H1 (cell line): ENCODE results near the gene PPP2R5B. TPM values are rescaled to one million over a fixed set of nuclear protein-coding genes. Genes with fewer than 3 reads are reported as not detected.
A peak's percentile ranks its signal among the peaks of the same experiment; 100 is the strongest.

Source experiments
- CEBPB ChIP-seq: IDR thresholded peaks from 2 replicates; pipeline ENCODE4 v1.6.1; 2012; ENCODE audit warnings: low read depth, low read length
- CHD7 ChIP-seq: fragments of 300-600 bp; sonication (generic); IDR thresholded peaks from 2 replicates; pipeline ENCODE4 v1.7.1; 2012; ENCODE audit warnings: low read length, moderate library complexity, mild to moderate bottlenecking, inconsistent platforms; ENCODE audit not compliant: insufficient replicate concordance
- KDM5A ChIP-seq: fragments of 200-600 bp; IDR thresholded peaks from 2 replicates; pipeline ENCODE4 v1.7.1; 2012; ENCODE audit warnings: mild to moderate bottlenecking, low read length, inconsistent platforms, mixed read lengths
- MAX ChIP-seq: IDR thresholded peaks from 2 replicates; pipeline ENCODE4 v1.6.1; 2012; ENCODE audit warnings: inconsistent platforms
- POLR2A ChIP-seq, 2 experiments: IDR thresholded peaks; 1 replicate in 1 of 2; 2 replicates in 1 of 2; pipeline ENCODE4 v1.6.1; 2011; ENCODE audit warnings: low read depth in 2 of 2, low read length in 2 of 2, mild to moderate bottlenecking in 2 of 2; ENCODE audit errors: control extremely low read depth in 1 of 2
- RAD21 ChIP-seq, 2 experiments: IDR thresholded peaks in 1 of 2; conservative IDR thresholded peaks in 1 of 2; 2 replicates each; pipeline ENCODE4 v1.6.1; 2011; ENCODE audit warnings: low read depth in 2 of 2, low read length in 2 of 2, improper control_type of control experiment in 1 of 2, inconsistent platforms in 1 of 2, mild to moderate bottlenecking in 1 of 2, moderate library complexity in 1 of 2
- polyA plus RNA-seq, 7 experiments: library from polyadenylated mRNA; depleted of rRNA in 3 of 7; stranded (reverse) in 5 of 7; unstranded in 2 of 7; fragments of >200 nt in 5 of 7; fragments of 200-250 nt in 2 of 7; gene quantifications; 1 replicate in 5 of 7; 2 replicates in 1 of 7; 4 replicates in 1 of 7; pipeline versions ENCODE4 v1.2.1 to v1.2.3, GENCODE V29; 2011 to 2013; ENCODE audit warnings: missing spikeins in 2 of 7, mixed read lengths in 2 of 7
- total RNA-seq: library from RNA; stranded (reverse); fragmentation: NEBNext Ultra II Directional; extraction: Animal tissue kit (Norgen Biotek cat#: 25700); gene quantifications from 2 replicates; pipeline ENCODE4 v1.2.1, GENCODE V29; 2021

The PPP2R5B gene
- total and polyA plus RNA-seq, 2 of the 8 experiments (the other 6 are each of a cell fraction or from before 2014, with no cell fraction given): 4.9 to 5.1 TPM

- TF ChIP-seq CHD7 (no peak), RAD21 (IDR thresholded peaks at IDR 0.05 in 1 of 2, conservative IDR thresholded peaks at IDR 0.05 in 1 of 2; ENCODE audit: low read depth in 2 of 2, low read length in 2 of 2) (peak in 1 of 2 experiments; percentile 21; a peak in 2 of 4 replicates), CEBPB (no peak), MAX (peak; percentile 31; the same call in 1 of the 2 replicates), KDM5A (no peak), POLR2A (IDR thresholded peaks at IDR 0.05; ENCODE audit: control extremely low read depth in 1 of 2, low read depth in 2 of 2, low read length in 2 of 2) (peak in 1 of 2 experiments; percentile 41; a peak in 1 of 3 replicates)
These were observed 11.0 kb downstream of the PPP2R5B start, which contains the start of gene GPHA2 (continued) for GRCh38 chr11:64935359-64936081.
